Mucosa of descending colon (tissue), 3 donors: ENCODE measurements around the gene ACOXL. TPM values are rescaled to one million over a fixed set of nuclear protein-coding genes. Genes with fewer than 3 reads are reported as not detected.

Experiments used
- ATAC-seq: fragments of 200-7000 bp; cut with Tn5 transposase; one replicate; pipeline ENCODE4 v1.9.1; 2020; ENCODE audit warnings: mild to moderate bottlenecking, moderate library complexity
- DNase-seq, 3 donors: peaks; one replicate each; pipeline ENCODE4 v3.0.0-alpha.2; 2020
- H3K36me3 ChIP-seq: fragments of 200-600 bp; one replicate; pipeline ENCODE4 v1.8.0; 2021; ENCODE audit warnings: low read depth, mild to moderate bottlenecking
- H3K4me1 ChIP-seq: fragments of 200-600 bp; one replicate; pipeline ENCODE4 v1.8.0; 2021; ENCODE audit warnings: low read depth, mild to moderate bottlenecking
- H3K4me3 ChIP-seq: fragments of 200-600 bp; one replicate; pipeline ENCODE4 v1.8.0; 2021; ENCODE audit warnings: mild to moderate bottlenecking
- H3K9me3 ChIP-seq: fragments of 200-600 bp; one replicate; pipeline ENCODE4 v1.8.0; 2021; ENCODE audit warnings: mild to moderate bottlenecking
- CTCF ChIP-seq: fragments of 200-600 bp; IDR thresholded peaks from one replicate; pipeline ENCODE4 v1.8.0; 2022; ENCODE audit warnings: antibody characterized with exemption, mild to moderate bottlenecking
- intact Hi-C, 2 donors: fragments of 100-400 bp; cut with DNase I in 1 of 2; cut with micrococcal nuclease in 1 of 2; formaldehyde crosslinking; loops; one replicate each; pipeline versions ENCODE4 v1.11.0 to v1.11.1; 2022; cut with DNase I, micrococcal nuclease
- total RNA-seq, 3 donors: library from RNA; stranded (reverse); fragmentation: NEBNext Ultra II Directional in 2 of 3; extraction: Animal tissue kit (Norgen Biotek cat#: 25700) in 2 of 3; gene quantifications; one replicate each; pipeline versions ENCODE4 v1.2.1 to v1.2.4, GENCODE V29; 2021 to 2023
- donor health status: DM: no; HTN: no; CAD: no; lungs with moderate emphysema.
- donor health status: DM: no; HTN: no; CAD: no.
- donor health status: DM: no; HTN: yes; CAD: no.

The ACOXL gene
- total RNA-seq, 3 donors from 2014 or later, result 0.51 to 1.2 (median 0.87) TPM

GRCh38 chr2:111161971-111162370, 429.6 kb downstream of the ACOXL start:
- intact Hi-C loops, result no loop called here
- TF ChIP-seq CTCF, result no peak
- Histone ChIP-seq H3K4me3 (no peak overlapping the region), H3K9me3 (no peaks in the 10 kb centered on the region), H3K36me3 (no peaks in the 10 kb centered on the region), H3K4me1 (no peaks in the 10 kb centered on the region)
- ATAC-seq (peak; percentile 58), DNase-seq (peak in 2 of 3 donors; percentile 33 to 44)

DNA sequence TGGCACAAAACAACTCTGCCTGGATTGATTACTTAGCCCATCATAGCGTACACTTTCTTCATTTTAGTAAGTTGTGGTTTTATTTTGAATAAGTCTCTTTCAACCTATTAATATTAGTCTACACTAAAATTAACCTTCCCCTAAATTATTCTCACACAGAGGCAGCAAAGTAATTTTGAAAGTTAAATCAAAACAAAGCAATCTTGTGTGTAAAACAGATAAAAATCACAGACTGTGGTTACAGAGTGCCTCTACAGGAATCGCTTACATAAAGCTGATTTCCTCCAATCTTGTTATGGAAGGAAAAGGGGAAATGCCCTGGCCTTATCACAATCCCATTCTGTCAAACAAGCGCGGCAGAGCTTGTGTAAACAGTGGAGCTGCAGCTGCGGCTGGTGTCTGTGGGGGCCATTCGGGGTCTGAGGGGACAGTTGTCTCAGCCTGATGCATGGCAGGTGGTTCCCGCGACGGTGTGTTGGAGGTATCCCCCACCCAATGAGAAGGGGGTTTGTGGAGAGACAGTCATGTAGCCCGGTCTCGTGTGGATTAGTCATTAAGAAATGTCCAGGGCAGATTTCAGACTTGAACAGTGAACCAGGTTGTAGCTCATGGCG, 430.5 kb downstream of the ACOXL start:
- no peak for TF ChIP-seq CTCF
- DNase-seq (no peak), ATAC-seq (peak; percentile 61)
- Histone ChIP-seq H3K4me1 (no peaks in the 10 kb centered on the region), H3K36me3 (no peaks in the 10 kb centered on the region), H3K4me3 (no peak overlapping the region), H3K9me3 (no peaks in the 10 kb centered on the region)
- intact Hi-C loops, result no loop called here

- no peak for TF ChIP-seq CTCF
- no peak overlapping the region for H3K4me3 ChIP-seq
- no peaks in the 10 kb centered on the region for H3K36me3 ChIP-seq
- ATAC-seq (no peak), DNase-seq (no peak)
- intact Hi-C loops, result no loop called here
- H3K9me3 ChIP-seq, result no peaks in the 10 kb centered on the region
- no peaks in the 10 kb centered on the region for H3K4me1 ChIP-seq
Observed at GRCh38 chr2:111164078-111164477, 431.7 kb downstream of the ACOXL start.

DNA sequence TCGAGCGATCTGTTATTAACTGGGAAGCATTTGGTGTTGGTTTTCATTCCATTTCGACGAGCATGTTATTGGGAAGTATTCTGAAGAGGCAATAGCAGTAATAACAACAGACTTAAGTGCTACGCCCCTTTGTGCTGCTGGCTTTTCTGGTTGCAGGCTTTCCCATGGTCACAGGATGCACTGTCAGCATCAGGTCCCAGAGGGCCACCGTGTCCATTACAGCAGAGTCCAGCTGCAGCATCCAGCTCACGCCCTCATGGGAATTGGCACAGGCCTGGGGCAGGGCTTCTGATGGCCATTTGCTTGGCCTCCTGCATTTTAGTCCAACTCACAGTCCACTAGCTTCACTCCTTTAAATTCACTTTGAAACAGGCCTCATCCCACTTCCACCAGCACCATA, 432.7 kb downstream of the ACOXL start:
- intact Hi-C loops, result no loop called here
- DNase-seq (no peak), ATAC-seq (no peak)
- Histone ChIP-seq H3K4me1 (no peaks in the 10 kb centered on the region), H3K4me3 (no peak overlapping the region), H3K36me3 (no peaks in the 10 kb centered on the region), H3K9me3 (no peaks in the 10 kb centered on the region)
- TF ChIP-seq CTCF, result no peak

DNA sequence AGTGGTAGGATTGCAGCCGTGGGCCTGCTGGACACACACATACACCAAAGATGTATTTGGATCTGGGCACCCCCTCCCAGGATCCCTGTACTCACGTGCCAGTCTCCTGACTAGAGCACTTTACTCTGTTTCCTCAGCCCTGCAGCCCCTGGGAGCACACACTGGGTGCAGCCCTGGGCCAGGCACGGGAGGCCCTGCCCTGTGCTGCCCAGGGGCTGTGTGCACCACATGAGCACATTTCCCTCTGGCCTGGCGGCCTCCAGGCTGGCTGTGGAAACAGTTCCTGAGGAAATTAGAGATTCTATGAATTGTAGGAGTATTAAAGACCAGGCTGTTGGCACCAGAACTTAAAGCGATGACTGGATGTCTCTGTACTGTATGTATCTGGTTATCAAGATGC, 433.7 kb downstream of the ACOXL start:
- no peaks in the 10 kb centered on the region for H3K9me3 ChIP-seq
- H3K4me3 ChIP-seq, result no peak overlapping the region
- ATAC-seq (no peak), DNase-seq (no peak)
- H3K36me3 ChIP-seq, result no peaks in the 10 kb centered on the region
- no peaks in the 10 kb centered on the region for H3K4me1 ChIP-seq
- no peak for TF ChIP-seq CTCF
- intact Hi-C loops, result no loop called here
